Mammary epithelial cell (primary cell): ENCODE measurements around the gene APP.

Experiments
- EZH2 ChIP-seq: IDR thresholded peaks from 2 replicates; pipeline ENCODE4 v1.6.1; 2012; ENCODE audit warnings: low read length, inconsistent platforms, borderline replicate concordance
- TF ChIP-seq, protein P1 (sequence below), 2 donors: IDR thresholded peaks in 1 of 2; conservative IDR thresholded peaks in 1 of 2; 2 replicates each; pipeline ENCODE4 v1.5.1; 2011 to 2012; ENCODE audit warnings: inconsistent platforms in 2 of 2, low read length in 2 of 2, mild to moderate bottlenecking in 2 of 2, control low read depth in 1 of 2, low read depth in 1 of 2; ENCODE audit not compliant: insufficient read depth in 1 of 2; ENCODE audit errors: extremely low read depth in 1 of 2

DNA sequence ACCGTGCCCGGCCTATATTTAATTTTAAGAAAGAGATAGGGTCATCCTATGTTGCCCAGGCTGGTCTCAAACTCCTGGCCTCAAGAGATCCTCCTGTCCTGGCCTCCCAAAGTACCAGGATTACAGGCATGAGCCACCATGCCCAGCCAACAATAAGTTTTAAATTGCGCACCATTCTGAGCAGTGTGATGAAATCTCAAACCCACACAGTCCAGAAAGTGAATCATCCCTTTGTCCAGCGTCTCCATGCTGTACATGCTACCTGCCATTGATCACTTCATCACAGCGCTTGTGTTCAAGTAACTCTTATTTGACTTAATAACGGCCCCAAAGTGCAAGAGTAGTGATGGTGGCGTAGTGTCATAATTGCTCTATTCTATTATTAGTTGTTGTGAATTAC is 75.4 kb downstream of the APP start:
- TF ChIP-seq, protein P1, sequence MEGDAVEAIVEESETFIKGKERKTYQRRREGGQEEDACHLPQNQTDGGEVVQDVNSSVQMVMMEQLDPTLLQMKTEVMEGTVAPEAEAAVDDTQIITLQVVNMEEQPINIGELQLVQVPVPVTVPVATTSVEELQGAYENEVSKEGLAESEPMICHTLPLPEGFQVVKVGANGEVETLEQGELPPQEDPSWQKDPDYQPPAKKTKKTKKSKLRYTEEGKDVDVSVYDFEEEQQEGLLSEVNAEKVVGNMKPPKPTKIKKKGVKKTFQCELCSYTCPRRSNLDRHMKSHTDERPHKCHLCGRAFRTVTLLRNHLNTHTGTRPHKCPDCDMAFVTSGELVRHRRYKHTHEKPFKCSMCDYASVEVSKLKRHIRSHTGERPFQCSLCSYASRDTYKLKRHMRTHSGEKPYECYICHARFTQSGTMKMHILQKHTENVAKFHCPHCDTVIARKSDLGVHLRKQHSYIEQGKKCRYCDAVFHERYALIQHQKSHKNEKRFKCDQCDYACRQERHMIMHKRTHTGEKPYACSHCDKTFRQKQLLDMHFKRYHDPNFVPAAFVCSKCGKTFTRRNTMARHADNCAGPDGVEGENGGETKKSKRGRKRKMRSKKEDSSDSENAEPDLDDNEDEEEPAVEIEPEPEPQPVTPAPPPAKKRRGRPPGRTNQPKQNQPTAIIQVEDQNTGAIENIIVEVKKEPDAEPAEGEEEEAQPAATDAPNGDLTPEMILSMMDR (conservative IDR thresholded peaks at IDR 0.05 in 1 of 2, IDR thresholded peaks at IDR 0.05 in 1 of 2; ENCODE audit: extremely low read depth in 1 of 2, insufficient read depth in 1 of 2, low read depth in 1 of 2, low read length in 2 of 2) = no peak
- TF ChIP-seq EZH2 = no peak
